A549 (cell line): ENCODE results near the gene NLRP3. TPM values are rescaled to one million over a fixed set of nuclear protein-coding genes. Genes with fewer than 3 reads are reported as not detected.

Experiments
- ATAC-seq, 2 experiments: fragments of 200-7000 bp in 1 of 2; fragments of >200 bp in 1 of 2; cut with Nextera tagmentation in 1 of 2; cut with Tn5 transposase in 1 of 2; 3 replicates each; pipeline versions ENCODE4 v1.8.0 to v1.9.1; 2018 to 2020; ENCODE audit warnings: mild to moderate bottlenecking in 1 of 2, moderate library complexity in 1 of 2
- CTCF ChIA-PET: fragments of 300-600 bp; sonication (Branson Sonifier 250); formaldehyde crosslinking; extraction: SDS; loops from one replicate; lab custom pipeline; 2021; ENCODE audit warnings: antibody characterized with exemption, inconsistent platforms; lab: Yijun Ruan, JAX
- POLR2A ChIA-PET: fragments of 350-600 bp; formaldehyde crosslinking; extraction: SDS; loops from one replicate; lab custom pipeline; 2021; ENCODE audit warnings: antibody characterized with exemption, inconsistent platforms; lab: Yijun Ruan, JAX
- DNase-seq, 2 experiments: peaks; one replicate each; pipeline versions ENCODE4 v3.0.0 to v3.0.0-alpha.2; 2011 to 2016; ENCODE audit warnings: low read depth in 1 of 2, low spot score in 1 of 2
- FAIRE-seq: peaks from 2 replicates; lab custom pipeline; 2011; peaks lifted over from hg19 to GRCh38; lab: Jason Lieb, UNC
- H3K27ac ChIP-seq, 2 experiments: fragments of >200 bp; sonication (Bioruptor Twin); formaldehyde crosslinking; 3 replicates each; pipeline ENCODE4 v1.5.1; 2016 to 2017
- H3K4me1 ChIP-seq: fragments of >200 bp; sonication (Bioruptor Twin); formaldehyde crosslinking; 3 replicates; pipeline ENCODE4 v1.6.1; 2016
- H3K4me2 ChIP-seq: fragments of >200 bp; sonication (Bioruptor Twin); formaldehyde crosslinking; 3 replicates; pipeline ENCODE4 v1.6.1; 2016
- H3K4me3 ChIP-seq: fragments of >200 bp; sonication (Bioruptor Twin); formaldehyde crosslinking; 3 replicates; pipeline ENCODE4 v1.5.1; 2016
- H3K9me3 ChIP-seq: fragments of >200 bp; sonication (Bioruptor Twin); formaldehyde crosslinking; 3 replicates; pipeline ENCODE4 v1.6.1; 2016
- ATOH8 ChIP-seq: fragments of 250-450 bp; sonication (Bioruptor Pico); IDR thresholded peaks from 2 replicates; pipeline ENCODE4 v1.5.0; 2020; ENCODE audit warnings: low read depth, mild to moderate bottlenecking, moderate library complexity
- CEBPB ChIP-seq, 2 experiments: fragments of >200 bp in 1 of 2; sonication (Bioruptor Twin) in 1 of 2; formaldehyde crosslinking in 1 of 2; IDR thresholded peaks; 2 replicates each; pipeline ENCODE4 v1.6.1; 2012 to 2016
- CTCF ChIP-seq: fragments of >200 bp; sonication (Bioruptor Twin); formaldehyde crosslinking; IDR thresholded peaks from 3 replicates; pipeline ENCODE4 v1.5.1; 2016
- ELK1 ChIP-seq: fragments of 150-350 bp; IDR thresholded peaks from 2 replicates; pipeline ENCODE4 v1.6.1; 2014; ENCODE audit warnings: low read depth, mild to moderate bottlenecking, low read length
- EP300 ChIP-seq, 2 experiments: fragments of >200 bp; sonication (Bioruptor Twin); formaldehyde crosslinking; IDR thresholded peaks; 2 replicates in 1 of 2; 3 replicates in 1 of 2; pipeline ENCODE4 v1.6.1; 2016 to 2017
- GATA3 ChIP-seq: IDR thresholded peaks from 2 replicates; pipeline ENCODE4 v1.6.1; 2012; ENCODE audit warnings: borderline replicate concordance
- HES2 ChIP-seq: fragments of >200 bp; sonication (Bioruptor Twin); formaldehyde crosslinking; IDR thresholded peaks from 2 replicates; pipeline ENCODE4 v1.6.1; 2016
- HOXB5 ChIP-seq: fragments of 250-450 bp; sonication (Bioruptor Pico); IDR thresholded peaks from 2 replicates; pipeline ENCODE4 v1.5.0; 2020; ENCODE audit warnings: mild to moderate bottlenecking, moderate library complexity
- JUNB ChIP-seq: fragments of >200 bp; sonication (Bioruptor Twin); formaldehyde crosslinking; IDR thresholded peaks from 2 replicates; pipeline ENCODE4 v1.6.1; 2016
- KDM1A ChIP-seq: fragments of 200-600 bp; sonication (generic); IDR thresholded peaks from 2 replicates; pipeline ENCODE4 v1.6.1; 2016; ENCODE audit warnings: low read depth, mild to moderate bottlenecking
- KDM5A ChIP-seq: fragments of 200-600 bp; sonication (generic); IDR thresholded peaks from 2 replicates; pipeline ENCODE4 v1.6.1; 2016; ENCODE audit warnings: antibody characterized with exemption, mild to moderate bottlenecking
- NPAS2 ChIP-seq: fragments of 250-450 bp; sonication (Bioruptor Pico); IDR thresholded peaks from 2 replicates; pipeline ENCODE4 v1.8.0; 2022; ENCODE audit warnings: mild to moderate bottlenecking, moderate library complexity, borderline replicate concordance
- NR3C1 ChIP-seq: fragments of >200 bp; sonication (Bioruptor Twin); formaldehyde crosslinking; IDR thresholded peaks from 3 replicates; pipeline ENCODE4 v1.6.1; 2017
- POLR2A ChIP-seq: IDR thresholded peaks from 2 replicates; pipeline ENCODE4 v1.6.1; 2012; ENCODE audit warnings: mild to moderate bottlenecking, low read length
- RAD21 ChIP-seq, 2 experiments: fragments of >200 bp in 1 of 2; sonication (Bioruptor Twin) in 1 of 2; formaldehyde crosslinking in 1 of 2; IDR thresholded peaks in 1 of 2; conservative IDR thresholded peaks in 1 of 2; 2 replicates in 1 of 2; 3 replicates in 1 of 2; pipeline ENCODE4 v1.6.1; 2012 to 2018; ENCODE audit warnings: inconsistent platforms in 1 of 2
- RARB ChIP-seq: fragments of 250-450 bp; sonication (Bioruptor Pico); IDR thresholded peaks from 2 replicates; pipeline ENCODE4 v1.8.0; 2021; ENCODE audit warnings: mild to moderate bottlenecking, moderate library complexity
- REST ChIP-seq: fragments of 200-600 bp; sonication (generic); IDR thresholded peaks from 2 replicates; pipeline ENCODE4 v1.6.1; 2016; ENCODE audit warnings: antibody characterized with exemption, mild to moderate bottlenecking, moderate library complexity
- RFX5 ChIP-seq: fragments of 450-650 bp; IDR thresholded peaks from 2 replicates; pipeline ENCODE4 v1.7.1; 2014; ENCODE audit warnings: antibody characterized with exemption, mild to moderate bottlenecking, moderate library complexity
- SMC3 ChIP-seq: fragments of >200 bp; sonication (Bioruptor Twin); formaldehyde crosslinking; IDR thresholded peaks from 3 replicates; pipeline ENCODE4 v1.6.1; 2018; ENCODE audit warnings: inconsistent platforms
- TP53 ChIP-seq: fragments of 250-450 bp; sonication (Bioruptor Pico); IDR thresholded peaks from 2 replicates; pipeline ENCODE4 v1.5.0; 2021; ENCODE audit warnings: mild to moderate bottlenecking, moderate library complexity
- USF2 ChIP-seq: fragments of 450-650 bp; IDR thresholded peaks from 2 replicates; pipeline ENCODE4 v1.6.1; 2014; ENCODE audit warnings: antibody characterized with exemption
- ZC3H11A ChIP-seq: fragments of 450-650 bp; IDR thresholded peaks from 2 replicates; pipeline ENCODE4 v1.6.1; 2014; ENCODE audit warnings: antibody characterized with exemption, mild to moderate bottlenecking
- WGBS: methylation state at CpG from one replicate; pipeline ENCODE4 v1.1.6; 2017; ENCODE audit errors: missing lambda C conversion rate; 5-methylcytosine and 5-hydroxymethylcytosine counted together
- polyA plus RNA-seq, 4 experiments: library from polyadenylated mRNA; depleted of rRNA in 3 of 4; stranded (reverse); fragments of >200 nt; fragmentation: RNase III in 1 of 4; extraction: RNeasy Plus Mini Kit Qiagen cat#74134 plus additional on column Dnase treatment in 1 of 4; gene quantifications; 2 replicates in 3 of 4; 3 replicates in 1 of 4; pipeline ENCODE4 v1.2.3, GENCODE V29; 2011 to 2017

The NLRP3 gene
- polyA plus RNA-seq, 2 of the 4 experiments (the other 2 are of a cell fraction): not detected

GRCh38 chr1:247452447-247453039, 36.6 kb downstream of the NLRP3 start (continued):
- TF ChIP-seq ELK1: no peak
- TF ChIP-seq JUNB: no peak

- H3K4me2 ChIP-seq: no peak overlapping the region
- no peaks in the 10 kb centered on the region for H3K9me3 ChIP-seq
- no peak overlapping the region for H3K27ac ChIP-seq
- CTCF ChIA-PET: interaction anchor here (1.2 kb wide), 1 partner anchor 64 kb away, joined by 3 read pairs; no protein-coding TSS in a partner anchor
- no peak overlapping the region for H3K4me3 ChIP-seq
- POLR2A ChIA-PET: no interaction called here
- no peak for DNase-seq
- no peak for TF ChIP-seq RARB (CRISPR knock-in tag)
- no peak for TF ChIP-seq HOXB5 (CRISPR knock-in tag)
- no peak for TF ChIP-seq KDM1A
- TF ChIP-seq RAD21 (conservative IDR thresholded peaks at IDR 0.05 in 1 of 2, IDR thresholded peaks at IDR 0.05 in 1 of 2): no peak
- TF ChIP-seq EP300 (IDR thresholded peaks at IDR 0.05): no peak
- TF ChIP-seq POLR2A: no peak
- TF ChIP-seq ZC3H11A: no peak
- no peak for TF ChIP-seq GATA3
- no peak for TF ChIP-seq TP53
- TF ChIP-seq SMC3: no peak
- no peak for TF ChIP-seq NPAS2 (CRISPR knock-in tag)
- no peak for TF ChIP-seq NR3C1
- no peak for TF ChIP-seq KDM5A
- TF ChIP-seq ATOH8 (CRISPR knock-in tag): no peak
- TF ChIP-seq CEBPB (IDR thresholded peaks at IDR 0.05): no peak
- no peak for TF ChIP-seq HES2
- TF ChIP-seq RFX5: no peak
- no peak for TF ChIP-seq REST
- no peak for TF ChIP-seq USF2
- no peak for TF ChIP-seq CTCF
- WGBS: 2% methylated on average over 4 of the region's 4 CpGs
- FAIRE-seq: no peak
- ATAC-seq: no peak
- no peaks in the 10 kb centered on the region for H3K4me1 ChIP-seq
Observed at GRCh38 chr1:247453245-247453644, 37.3 kb downstream of the NLRP3 start.
